NB4 (cell line): ENCODE measurements around the gene IFNB1.

Experiments used
- DNase-seq: peaks from one replicate; pipeline ENCODE4 v3.0.0; 2010; ENCODE audit warnings: low read depth
- H3K4me3 ChIP-seq: one replicate; pipeline ENCODE4 v1.5.1; 2011; ENCODE audit warnings: mild to moderate bottlenecking, low read depth, low read length, moderate library complexity
- MYC ChIP-seq: IDR thresholded peaks from 2 replicates; pipeline ENCODE4 v1.6.1; 2011; ENCODE audit warnings: low read depth, low read length
- POLR2A ChIP-seq: IDR thresholded peaks from 2 replicates; pipeline ENCODE4 v1.6.1; 2011; ENCODE audit warnings: mild to moderate bottlenecking; ENCODE audit not compliant: insufficient read length; ENCODE audit errors: extremely low read depth
- TF ChIP-seq, protein P1 (sequence below): IDR thresholded peaks from 2 replicates; pipeline ENCODE4 v1.6.1; 2011; ENCODE audit warnings: low read depth, low read length
- TF ChIP-seq, protein P2 (sequence below): IDR thresholded peaks from one replicate; pipeline ENCODE4 v1.5.1; 2012; ENCODE audit warnings: low read depth, low read length

IFNB1 gene

DNA sequence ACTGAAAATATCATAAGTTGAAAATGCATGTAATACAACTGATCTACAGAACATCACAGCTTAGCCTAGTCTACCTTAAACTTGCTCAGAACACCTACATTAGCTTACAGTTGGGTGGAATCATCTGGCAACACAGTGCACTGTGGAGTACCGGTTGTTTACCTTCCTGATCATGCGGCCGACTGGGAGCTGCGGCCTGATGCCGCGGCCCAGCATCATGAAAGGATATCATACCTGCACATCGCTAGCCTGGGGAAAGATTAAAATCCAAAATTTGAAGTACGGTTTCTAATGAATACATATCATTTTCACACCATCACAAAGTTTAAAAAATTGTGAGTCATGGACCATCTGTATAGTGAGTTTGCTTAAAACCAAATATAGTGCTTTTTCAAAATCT lies 48.1 kb downstream of the IFNB1 start:
- H3K4me3 ChIP-seq = no peak overlapping the region
- no peak for DNase-seq
- TF ChIP-seq POLR2A (no peak), MYC (no peak)
- TF ChIP-seq, protein P1, sequence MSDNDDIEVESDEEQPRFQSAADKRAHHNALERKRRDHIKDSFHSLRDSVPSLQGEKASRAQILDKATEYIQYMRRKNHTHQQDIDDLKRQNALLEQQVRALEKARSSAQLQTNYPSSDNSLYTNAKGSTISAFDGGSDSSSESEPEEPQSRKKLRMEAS = no peak
- TF ChIP-seq, protein P2, sequence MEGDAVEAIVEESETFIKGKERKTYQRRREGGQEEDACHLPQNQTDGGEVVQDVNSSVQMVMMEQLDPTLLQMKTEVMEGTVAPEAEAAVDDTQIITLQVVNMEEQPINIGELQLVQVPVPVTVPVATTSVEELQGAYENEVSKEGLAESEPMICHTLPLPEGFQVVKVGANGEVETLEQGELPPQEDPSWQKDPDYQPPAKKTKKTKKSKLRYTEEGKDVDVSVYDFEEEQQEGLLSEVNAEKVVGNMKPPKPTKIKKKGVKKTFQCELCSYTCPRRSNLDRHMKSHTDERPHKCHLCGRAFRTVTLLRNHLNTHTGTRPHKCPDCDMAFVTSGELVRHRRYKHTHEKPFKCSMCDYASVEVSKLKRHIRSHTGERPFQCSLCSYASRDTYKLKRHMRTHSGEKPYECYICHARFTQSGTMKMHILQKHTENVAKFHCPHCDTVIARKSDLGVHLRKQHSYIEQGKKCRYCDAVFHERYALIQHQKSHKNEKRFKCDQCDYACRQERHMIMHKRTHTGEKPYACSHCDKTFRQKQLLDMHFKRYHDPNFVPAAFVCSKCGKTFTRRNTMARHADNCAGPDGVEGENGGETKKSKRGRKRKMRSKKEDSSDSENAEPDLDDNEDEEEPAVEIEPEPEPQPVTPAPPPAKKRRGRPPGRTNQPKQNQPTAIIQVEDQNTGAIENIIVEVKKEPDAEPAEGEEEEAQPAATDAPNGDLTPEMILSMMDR = no peak

DNA sequence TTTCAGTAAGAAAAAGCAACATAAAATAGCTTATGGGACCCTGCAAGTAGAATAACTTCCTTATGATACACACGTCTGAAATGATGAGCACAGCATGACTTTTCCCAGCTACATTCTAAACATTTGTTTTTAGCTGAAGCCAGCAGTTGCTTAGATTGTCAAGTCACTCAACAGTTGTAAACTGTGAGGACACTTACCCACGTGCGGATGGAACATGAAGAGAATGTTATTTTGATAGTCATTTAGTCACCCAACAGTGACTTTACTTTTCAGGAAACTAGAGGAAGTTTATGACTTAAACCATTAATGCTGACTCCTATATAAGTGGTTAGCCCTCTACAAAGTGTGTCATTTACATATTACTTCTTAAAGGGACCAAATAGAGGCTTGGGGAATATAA lies 49.3 kb downstream of the IFNB1 start:
- no peak for DNase-seq
- TF ChIP-seq MYC = no peak
- TF ChIP-seq, protein P2 = no peak
- TF ChIP-seq POLR2A = no peak
- TF ChIP-seq, protein P1 = no peak
- no peak overlapping the region for H3K4me3 ChIP-seq

DNA sequence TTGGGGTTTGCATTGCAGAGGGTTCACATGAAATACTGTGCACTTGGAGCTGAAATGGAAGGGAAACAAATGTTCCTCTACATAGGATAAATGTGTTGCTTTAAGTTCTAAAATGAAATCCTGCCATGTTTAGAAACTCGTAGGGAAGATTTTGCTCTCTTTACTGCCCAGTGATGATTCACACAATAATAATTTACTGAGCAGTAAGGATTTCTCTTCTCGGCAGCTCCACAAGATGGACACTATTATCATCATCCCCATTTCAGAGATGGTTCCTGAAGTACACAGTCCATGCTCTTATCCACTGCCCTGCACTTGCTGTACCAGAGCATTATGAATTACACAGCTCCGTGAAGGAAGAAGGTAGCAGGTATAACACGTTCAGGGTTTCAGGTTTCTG lies 50.4 kb downstream of the IFNB1 start:
- no peak overlapping the region for H3K4me3 ChIP-seq
- no peak for DNase-seq
- TF ChIP-seq, protein P2 = no peak
- no peak for TF ChIP-seq POLR2A
- no peak for TF ChIP-seq MYC
- TF ChIP-seq, protein P1 = no peak
